Progenitor cell of endocrine pancreas (in vitro differentiated cells): ENCODE measurements around the gene FMN2. TPM values are rescaled to one million over a fixed set of nuclear protein-coding genes. Genes with fewer than 3 reads are reported as not detected.

Experiments
- DNase-seq: peaks from one replicate; pipeline ENCODE4 v3.0.0; 2021; ENCODE audit warnings: low spot score; ENCODE audit not compliant: unreplicated experiment
- H3K27ac Mint-ChIP-seq: 2 replicates; pipeline ENCODE4 v1.8.0; 2021; ENCODE audit warnings: mild to moderate bottlenecking, moderate library complexity, mixed read lengths
- H3K27me3 Mint-ChIP-seq: 2 replicates; pipeline ENCODE4 v1.8.0; 2021; ENCODE audit warnings: mixed read lengths
- H3K36me3 Mint-ChIP-seq: 2 replicates; pipeline ENCODE4 v1.8.0; 2022; ENCODE audit warnings: mixed read lengths; ENCODE audit not compliant: insufficient read depth
- H3K4me1 Mint-ChIP-seq: 2 replicates; pipeline ENCODE4 v1.8.0; 2021; ENCODE audit warnings: low read depth, mixed read lengths
- H3K4me3 Mint-ChIP-seq: 2 replicates; pipeline ENCODE4 v1.8.0; 2021; ENCODE audit warnings: low read depth, mild to moderate bottlenecking, moderate library complexity, mixed read lengths
- H3K9me3 Mint-ChIP-seq: 2 replicates; pipeline ENCODE4 v1.8.0; 2021; ENCODE audit warnings: low read depth, mixed read lengths
- total RNA-seq: library from RNA; stranded (reverse); gene quantifications from 2 replicates; pipeline ENCODE4 v1.2.1, GENCODE V29; 2021
- TF ChIP-seq, protein P1 (sequence below): fragments of 200-600 bp; sonication (generic); IDR thresholded peaks from one replicate; pipeline ENCODE4 v1.5.0; 2021; ENCODE audit warnings: antibody characterized with exemption, mild to moderate bottlenecking; ENCODE audit not compliant: unreplicated experiment

FMN2 gene
- total RNA-seq, 1 donor from 2014 or later = 3.2 TPM

DNA sequence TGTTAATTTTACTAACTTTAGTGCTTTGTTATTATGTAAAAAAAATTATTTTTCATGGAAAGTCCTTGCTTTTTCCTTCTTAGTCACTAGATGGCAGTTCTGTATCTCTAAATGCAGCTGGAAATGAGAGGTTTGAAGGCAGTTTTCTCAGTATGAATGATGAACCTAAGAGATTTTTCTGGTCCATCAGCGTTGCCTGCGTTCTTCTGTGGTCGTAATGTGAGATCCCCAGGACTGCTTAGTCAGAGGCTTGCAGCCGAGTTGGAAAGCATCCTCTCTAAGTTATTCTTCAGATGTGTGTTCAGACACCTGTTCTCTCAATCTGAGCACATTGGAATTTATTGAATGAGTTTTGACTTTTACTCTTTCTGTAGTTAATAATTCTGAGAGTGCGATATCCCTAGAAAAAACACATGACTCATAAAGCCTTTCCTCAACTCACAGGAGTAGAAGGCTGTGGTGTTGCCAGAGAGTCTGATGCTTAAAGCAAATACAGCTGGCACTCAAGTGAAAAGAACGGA lies 99.3 kb downstream of the FMN2 start:
- H3K4me3 Mint-ChIP-seq = no peak overlapping the region
- no peaks in the 10 kb centered on the region for H3K9me3 Mint-ChIP-seq
- no peaks in the 10 kb centered on the region for H3K36me3 Mint-ChIP-seq
- no peak overlapping the region for H3K27ac Mint-ChIP-seq
- H3K4me1 Mint-ChIP-seq = peaks cover 8% of the 10 kb centered on the region
- peaks cover 46% of the 10 kb centered on the region for H3K27me3 Mint-ChIP-seq
- TF ChIP-seq, protein P1, sequence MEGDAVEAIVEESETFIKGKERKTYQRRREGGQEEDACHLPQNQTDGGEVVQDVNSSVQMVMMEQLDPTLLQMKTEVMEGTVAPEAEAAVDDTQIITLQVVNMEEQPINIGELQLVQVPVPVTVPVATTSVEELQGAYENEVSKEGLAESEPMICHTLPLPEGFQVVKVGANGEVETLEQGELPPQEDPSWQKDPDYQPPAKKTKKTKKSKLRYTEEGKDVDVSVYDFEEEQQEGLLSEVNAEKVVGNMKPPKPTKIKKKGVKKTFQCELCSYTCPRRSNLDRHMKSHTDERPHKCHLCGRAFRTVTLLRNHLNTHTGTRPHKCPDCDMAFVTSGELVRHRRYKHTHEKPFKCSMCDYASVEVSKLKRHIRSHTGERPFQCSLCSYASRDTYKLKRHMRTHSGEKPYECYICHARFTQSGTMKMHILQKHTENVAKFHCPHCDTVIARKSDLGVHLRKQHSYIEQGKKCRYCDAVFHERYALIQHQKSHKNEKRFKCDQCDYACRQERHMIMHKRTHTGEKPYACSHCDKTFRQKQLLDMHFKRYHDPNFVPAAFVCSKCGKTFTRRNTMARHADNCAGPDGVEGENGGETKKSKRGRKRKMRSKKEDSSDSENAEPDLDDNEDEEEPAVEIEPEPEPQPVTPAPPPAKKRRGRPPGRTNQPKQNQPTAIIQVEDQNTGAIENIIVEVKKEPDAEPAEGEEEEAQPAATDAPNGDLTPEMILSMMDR = peak; percentile 68
- DNase-seq = no peak

DNA sequence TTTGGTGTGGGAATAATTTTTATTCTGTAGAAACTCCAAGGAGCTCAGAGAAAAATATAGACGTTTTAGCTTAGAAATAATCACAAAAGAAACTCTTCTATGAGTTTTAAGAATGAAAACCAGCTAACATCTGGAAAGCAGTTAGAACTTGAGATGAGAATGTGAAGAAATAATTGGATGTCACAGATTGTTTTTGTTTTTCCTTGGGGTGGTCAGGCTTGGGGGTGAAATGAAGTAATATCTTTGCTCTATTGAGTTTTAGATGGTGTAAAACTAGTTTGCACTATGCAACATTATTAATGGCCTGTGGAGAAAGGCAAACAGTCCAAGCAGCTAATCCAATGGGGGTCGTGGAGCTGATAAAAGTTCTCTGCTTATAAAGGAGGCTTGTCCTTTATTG lies 101.2 kb downstream of the FMN2 start:
- TF ChIP-seq, protein P1 = no peak
- Mint-ChIP-seq H3K36me3 (no peaks in the 10 kb centered on the region), H3K27ac (no peak overlapping the region), H3K9me3 (no peaks in the 10 kb centered on the region), H3K4me1 (peaks cover 8% of the 10 kb centered on the region), H3K4me3 (no peak overlapping the region), H3K27me3 (peaks cover 44% of the 10 kb centered on the region)
- DNase-seq = no peak

DNA sequence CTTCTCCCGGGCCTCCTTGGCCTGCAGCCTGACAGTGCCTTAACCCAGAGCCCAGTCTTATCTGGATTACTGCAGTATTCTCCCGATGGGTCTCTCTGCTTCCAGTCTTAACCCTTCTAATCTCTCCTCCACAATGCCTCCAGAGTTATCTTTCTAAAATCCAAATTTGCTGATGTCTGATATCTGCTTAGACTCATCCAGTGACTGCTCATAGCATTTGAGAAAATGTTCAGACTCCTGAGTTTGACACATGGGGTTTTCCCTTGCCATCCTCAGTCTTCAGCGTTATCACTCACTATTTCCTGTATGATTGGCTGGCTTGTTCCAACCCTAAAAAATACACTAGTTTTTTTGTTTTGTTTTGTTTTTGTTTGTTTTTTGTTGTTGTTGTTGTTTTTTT lies 102.0 kb downstream of the FMN2 start:
- Mint-ChIP-seq H3K27ac (no peak overlapping the region), H3K36me3 (no peaks in the 10 kb centered on the region), H3K27me3 (peaks cover 44% of the 10 kb centered on the region), H3K4me3 (no peak overlapping the region), H3K9me3 (no peaks in the 10 kb centered on the region), H3K4me1 (peaks cover 8% of the 10 kb centered on the region)
- TF ChIP-seq, protein P1 = no peak
- no peak for DNase-seq

DNA sequence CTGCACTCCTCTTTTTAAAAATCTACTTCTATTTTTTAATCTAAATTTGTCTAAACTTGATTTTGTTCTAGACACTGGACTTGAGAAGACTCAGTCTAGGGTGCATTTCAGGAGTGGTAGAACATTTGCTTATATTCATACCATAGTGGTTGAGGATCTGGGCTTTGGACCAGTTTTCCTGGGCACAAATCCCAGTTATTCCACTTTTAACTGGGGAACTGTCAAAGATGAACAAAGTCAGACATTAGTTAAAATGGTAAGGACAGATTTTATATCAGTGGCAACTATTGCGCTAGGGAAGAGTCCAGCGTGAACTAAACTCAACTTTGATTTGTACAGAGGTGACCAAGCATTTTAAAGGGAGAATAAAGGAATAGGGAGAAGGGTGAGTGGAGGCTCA lies 102.4 kb downstream of the FMN2 start:
- Mint-ChIP-seq H3K9me3 (no peaks in the 10 kb centered on the region), H3K27ac (no peak overlapping the region), H3K4me1 (peaks cover 8% of the 10 kb centered on the region), H3K27me3 (peaks cover 42% of the 10 kb centered on the region), H3K4me3 (no peak overlapping the region), H3K36me3 (no peaks in the 10 kb centered on the region)
- TF ChIP-seq, protein P1 = no peak
- no peak for DNase-seq

DNA sequence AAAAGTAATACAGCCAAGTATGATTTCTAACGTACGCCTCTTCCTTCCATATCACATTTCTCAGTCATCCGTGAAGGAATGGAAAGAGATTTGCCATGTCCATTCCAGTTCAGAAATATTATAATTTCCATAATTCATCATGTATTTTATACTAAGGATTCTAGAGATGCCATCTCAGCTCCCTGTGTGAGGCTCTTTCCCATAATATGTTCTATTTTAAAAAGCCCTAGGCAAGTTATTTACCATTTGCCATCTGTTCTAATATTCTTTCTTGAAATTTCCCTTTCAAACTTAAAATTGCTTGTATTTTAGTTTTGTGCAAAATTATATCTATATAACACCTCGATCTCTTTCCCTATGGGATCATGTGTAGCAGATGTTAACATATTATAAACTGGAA lies 106.7 kb downstream of the FMN2 start:
- peaks cover 6% of the 10 kb centered on the region for H3K36me3 Mint-ChIP-seq
- no peak overlapping the region for H3K4me3 Mint-ChIP-seq
- no peak overlapping the region for H3K27ac Mint-ChIP-seq
- DNase-seq = no peak
- TF ChIP-seq, protein P1 = no peak
- peaks cover 8% of the 10 kb centered on the region for H3K4me1 Mint-ChIP-seq
- peaks cover 29% of the 10 kb centered on the region for H3K27me3 Mint-ChIP-seq
- peaks cover 15% of the 10 kb centered on the region for H3K9me3 Mint-ChIP-seq
